Activated naive CD8-positive, alpha-beta T cell treated with anti-CD3 and anti-CD28 coated beads, Interleukin-2, amount 50 U/mL, for 24 hours (primary cell): ENCODE measurements around the gene TPTE2.
A peak's percentile ranks its signal among the peaks of the same experiment; 100 is the strongest.
"Not testable (repeated sequence)": the region's sequence is repeated elsewhere in the genome, so short reads cannot be mapped to it uniquely, and the experiment has no call there.

Source experiments
- ATAC-seq: fragments of 150-1000 bp; cut with Tn5 transposase; one replicate; pipeline ENCODE4 v1.10.0; 2021
- DNase-seq: peaks from one replicate; pipeline ENCODE4 v3.0.0; 2021
- H3K27ac Mint-ChIP-seq: one replicate; pipeline ENCODE4 v1.8.0; 2021; ENCODE audit warnings: mild to moderate bottlenecking, mixed read lengths
- H3K27me3 Mint-ChIP-seq: one replicate; pipeline ENCODE4 v1.8.0; 2021; ENCODE audit warnings: mixed read lengths
- H3K36me3 Mint-ChIP-seq: one replicate; pipeline ENCODE4 v1.8.0; 2021; ENCODE audit warnings: low read depth, mixed read lengths
- H3K4me1 Mint-ChIP-seq: one replicate; pipeline ENCODE4 v1.8.0; 2021; ENCODE audit warnings: mixed read lengths
- H3K4me3 Mint-ChIP-seq: one replicate; pipeline ENCODE4 v1.8.0; 2021; ENCODE audit warnings: mild to moderate bottlenecking, moderate library complexity, mixed read lengths
- H3K9me3 Mint-ChIP-seq: one replicate; pipeline ENCODE4 v1.8.0; 2021; ENCODE audit warnings: mixed read lengths

Gene TPTE2

DNA sequence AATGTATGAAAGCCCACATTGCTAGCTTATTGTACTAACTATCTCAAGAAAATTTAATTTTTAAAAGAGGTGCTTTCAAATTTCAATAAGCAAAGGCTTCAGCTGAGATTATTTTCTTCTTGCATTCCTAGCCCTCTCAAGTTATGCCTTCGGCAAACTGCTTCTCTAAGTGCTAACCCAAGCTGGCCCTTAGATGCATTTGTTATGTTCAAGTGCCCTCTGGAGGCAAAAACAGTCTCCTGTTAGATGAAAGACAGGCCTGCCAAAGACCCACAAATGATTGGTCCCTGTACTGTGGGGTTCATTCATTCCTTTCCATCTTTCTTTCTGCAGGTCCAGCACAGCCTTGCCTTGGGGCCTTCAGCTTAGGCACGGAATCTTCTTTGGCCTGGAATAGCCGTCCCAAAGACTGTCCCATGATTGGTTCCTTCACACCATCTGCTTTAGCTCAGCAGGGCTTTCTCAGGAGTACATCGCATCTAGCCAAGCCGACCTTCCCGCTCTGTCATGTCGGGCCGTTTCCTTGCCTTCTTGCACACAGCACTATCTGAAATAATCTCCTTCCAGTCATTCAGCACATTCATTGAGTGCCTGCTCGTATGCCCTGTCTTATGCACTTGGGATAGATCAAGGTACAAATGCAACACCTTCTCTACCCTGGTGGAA is 26.4 kb upstream of the TPTE2 start:
- peaks cover 19% of the 10 kb centered on the region for H3K4me1 Mint-ChIP-seq
- DNase-seq (peak; percentile 18), ATAC-seq (peak; percentile 57)
- H3K4me3 Mint-ChIP-seq = peak overlapping the region; percentile 76
- H3K27me3 Mint-ChIP-seq = no peaks in the 10 kb centered on the region
- H3K9me3 Mint-ChIP-seq = peaks cover 4% of the 10 kb centered on the region
- H3K36me3 Mint-ChIP-seq = no peaks in the 10 kb centered on the region
- H3K27ac Mint-ChIP-seq = peak overlapping the region; percentile 87

GRCh38 chr13:19586904-19587634 is 25.7 kb upstream of the TPTE2 start:
- peak overlapping the region; percentile 87 for H3K27ac Mint-ChIP-seq
- ATAC-seq (peak; percentile 90), DNase-seq (peak; percentile 81)
- H3K4me3 Mint-ChIP-seq = peak overlapping the region; percentile 76
- no peaks in the 10 kb centered on the region for H3K27me3 Mint-ChIP-seq
- H3K4me1 Mint-ChIP-seq = peaks cover 19% of the 10 kb centered on the region
- peaks cover 11% of the 10 kb centered on the region for H3K9me3 Mint-ChIP-seq
- H3K36me3 Mint-ChIP-seq = no peaks in the 10 kb centered on the region

DNA sequence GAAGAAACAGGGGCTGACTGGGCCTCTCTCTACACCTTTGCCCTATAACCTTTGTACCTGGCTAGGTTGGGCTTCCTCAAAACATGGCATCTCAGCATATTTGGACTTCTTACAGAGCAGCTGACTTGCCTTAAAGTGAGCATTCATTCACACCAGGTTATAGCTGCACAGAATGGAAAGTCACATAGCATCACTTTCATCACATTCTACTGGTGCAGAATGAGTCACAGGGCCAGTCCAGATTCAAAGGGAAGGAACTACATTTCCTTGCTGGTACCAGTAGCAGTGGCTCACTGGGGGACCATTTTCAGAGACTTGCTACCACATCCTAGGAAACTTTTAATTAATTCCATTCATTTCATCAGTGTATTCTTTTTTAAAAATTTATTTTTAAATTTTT is 20.3 kb upstream of the TPTE2 start:
- H3K9me3 Mint-ChIP-seq = peaks cover 25% of the 10 kb centered on the region
- no peak overlapping the region for H3K27ac Mint-ChIP-seq
- H3K4me1 Mint-ChIP-seq = peaks cover 4% of the 10 kb centered on the region
- DNase-seq = no peak
- H3K4me3 Mint-ChIP-seq = no peak overlapping the region
- peak; percentile 43 for ATAC-seq
- H3K27me3 Mint-ChIP-seq = peaks cover 6% of the 10 kb centered on the region
- no peaks in the 10 kb centered on the region for H3K36me3 Mint-ChIP-seq

- Mint-ChIP-seq H3K4me3 (no peak overlapping the region), H3K36me3 (no peaks in the 10 kb centered on the region), H3K4me1 (no peaks in the 10 kb centered on the region), H3K27me3 (peaks cover 4% of the 10 kb centered on the region), H3K9me3 (peaks cover 10% of the 10 kb centered on the region), H3K27ac (no peak overlapping the region)
- no peak for DNase-seq
- ATAC-seq = no peak
These were observed 13.9 kb upstream of the TPTE2 start for GRCh38 chr13:19575230-19575629.

- ATAC-seq (no peak), DNase-seq (no peak)
- H3K9me3 Mint-ChIP-seq = no peaks in the 10 kb centered on the region
- peaks cover 2% of the 10 kb centered on the region for H3K27me3 Mint-ChIP-seq
- no peaks in the 10 kb centered on the region for H3K4me1 Mint-ChIP-seq
- H3K27ac Mint-ChIP-seq = no peak overlapping the region
- H3K4me3 Mint-ChIP-seq = no peak overlapping the region
- H3K36me3 Mint-ChIP-seq = no peaks in the 10 kb centered on the region
These were observed 11.9 kb upstream of the TPTE2 start for GRCh38 chr13:19573120-19573716.

GRCh38 chr13:19572280-19572679 is 10.9 kb upstream of the TPTE2 start:
- no peaks in the 10 kb centered on the region for H3K9me3 Mint-ChIP-seq
- H3K4me1 Mint-ChIP-seq = no peaks in the 10 kb centered on the region
- no peaks in the 10 kb centered on the region for H3K36me3 Mint-ChIP-seq
- H3K27me3 Mint-ChIP-seq = peaks cover 2% of the 10 kb centered on the region
- ATAC-seq = no peak
- no peak overlapping the region for H3K4me3 Mint-ChIP-seq
- H3K27ac Mint-ChIP-seq = no peak overlapping the region
- DNase-seq = no peak

DNA sequence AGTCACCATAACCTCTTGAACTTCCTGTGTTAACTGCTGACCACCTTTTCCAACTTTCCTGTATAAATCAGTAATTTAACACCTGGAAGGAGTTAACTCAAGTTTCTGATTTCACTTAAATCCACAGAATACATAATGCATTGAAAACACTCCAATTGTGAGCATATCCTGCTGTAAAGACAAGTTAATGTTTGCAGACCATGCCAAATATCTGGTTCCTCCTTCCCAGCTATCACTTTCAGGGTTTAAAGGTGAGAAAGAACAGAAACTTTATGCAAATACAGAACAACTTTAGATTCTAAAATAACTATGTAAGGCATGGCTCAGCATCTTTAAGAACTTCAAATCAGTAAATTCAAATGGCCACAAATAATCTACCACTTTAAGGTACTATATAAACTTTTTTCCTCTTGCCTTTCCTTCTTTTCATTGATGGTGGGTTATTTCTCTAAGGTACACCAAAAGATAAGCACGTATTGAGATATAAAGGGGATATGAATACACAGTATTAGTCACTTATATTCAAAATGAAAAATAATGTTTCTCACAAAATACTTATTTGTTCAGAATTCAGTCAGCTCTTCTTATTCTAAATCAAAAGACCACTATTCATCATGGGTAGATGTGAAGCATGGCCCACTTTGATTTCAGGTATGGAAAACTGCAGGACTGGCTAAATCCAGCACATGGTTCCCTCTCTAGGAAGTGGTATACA is 6.6 kb upstream of the TPTE2 start:
- Mint-ChIP-seq H3K36me3 (no peaks in the 10 kb centered on the region), H3K27ac (no peak overlapping the region), H3K4me1 (no peaks in the 10 kb centered on the region), H3K4me3 (no peak overlapping the region), H3K9me3 (no peaks in the 10 kb centered on the region), H3K27me3 (peaks cover 2% of the 10 kb centered on the region)
- no peak for DNase-seq
- ATAC-seq = no peak

GRCh38 chr13:19561585-19561984 is 253 bp upstream of the TPTE2 start:
- H3K4me1 Mint-ChIP-seq = no peaks in the 10 kb centered on the region
- no peak for DNase-seq
- H3K9me3 Mint-ChIP-seq = no peaks in the 10 kb centered on the region
- H3K36me3 Mint-ChIP-seq = no peaks in the 10 kb centered on the region
- no peaks in the 10 kb centered on the region for H3K27me3 Mint-ChIP-seq
- no peak for ATAC-seq
- no peak overlapping the region for H3K27ac Mint-ChIP-seq
- no peak overlapping the region for H3K4me3 Mint-ChIP-seq

GRCh38 chr13:19560672-19561071 is 660 bp downstream of the TPTE2 start:
- not testable (repeated sequence) for H3K27ac Mint-ChIP-seq, H3K27me3 Mint-ChIP-seq, DNase-seq, H3K9me3 Mint-ChIP-seq, H3K36me3 Mint-ChIP-seq, H3K4me1 Mint-ChIP-seq, ATAC-seq, H3K4me3 Mint-ChIP-seq

- not testable (repeated sequence) for H3K36me3 Mint-ChIP-seq, H3K27ac Mint-ChIP-seq, H3K4me3 Mint-ChIP-seq, H3K27me3 Mint-ChIP-seq, DNase-seq, H3K4me1 Mint-ChIP-seq, ATAC-seq, H3K9me3 Mint-ChIP-seq
These were observed 1.6 kb downstream of the TPTE2 start for GRCh38 chr13:19559739-19560138.

- not testable (repeated sequence) for DNase-seq, H3K4me1 Mint-ChIP-seq, H3K27ac Mint-ChIP-seq, H3K36me3 Mint-ChIP-seq, ATAC-seq, H3K9me3 Mint-ChIP-seq, H3K4me3 Mint-ChIP-seq, H3K27me3 Mint-ChIP-seq
These were observed 4.0 kb downstream of the TPTE2 start for GRCh38 chr13:19557287-19557686.

GRCh38 chr13:19549245-19549644 is 12.1 kb downstream of the TPTE2 start:
- not testable (repeated sequence) for H3K9me3 Mint-ChIP-seq, H3K4me1 Mint-ChIP-seq, H3K27ac Mint-ChIP-seq, ATAC-seq, H3K36me3 Mint-ChIP-seq, DNase-seq, H3K4me3 Mint-ChIP-seq, H3K27me3 Mint-ChIP-seq

DNA sequence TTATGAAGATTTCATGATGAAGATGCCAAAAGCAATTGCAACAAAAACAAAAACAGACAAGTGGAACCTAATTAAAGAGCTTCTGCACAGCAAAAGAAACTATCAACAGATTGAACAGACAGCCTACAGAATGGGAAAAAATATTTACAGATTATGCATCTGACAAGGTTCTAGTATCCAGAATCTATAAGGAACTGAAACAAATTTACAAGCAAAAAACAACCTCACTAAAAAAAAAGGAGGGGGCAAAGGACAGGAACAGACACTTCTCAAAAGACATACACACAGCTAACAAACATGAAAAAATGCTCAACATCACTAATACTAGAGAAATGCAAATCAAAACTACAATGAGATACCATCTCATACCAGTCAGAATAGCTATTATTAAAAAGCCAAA is 35.7 kb downstream of the TPTE2 start:
- H3K27ac Mint-ChIP-seq, H3K9me3 Mint-ChIP-seq, H3K4me1 Mint-ChIP-seq, H3K36me3 Mint-ChIP-seq, DNase-seq, ATAC-seq, H3K27me3 Mint-ChIP-seq, H3K4me3 Mint-ChIP-seq: not testable (repeated sequence)

DNA sequence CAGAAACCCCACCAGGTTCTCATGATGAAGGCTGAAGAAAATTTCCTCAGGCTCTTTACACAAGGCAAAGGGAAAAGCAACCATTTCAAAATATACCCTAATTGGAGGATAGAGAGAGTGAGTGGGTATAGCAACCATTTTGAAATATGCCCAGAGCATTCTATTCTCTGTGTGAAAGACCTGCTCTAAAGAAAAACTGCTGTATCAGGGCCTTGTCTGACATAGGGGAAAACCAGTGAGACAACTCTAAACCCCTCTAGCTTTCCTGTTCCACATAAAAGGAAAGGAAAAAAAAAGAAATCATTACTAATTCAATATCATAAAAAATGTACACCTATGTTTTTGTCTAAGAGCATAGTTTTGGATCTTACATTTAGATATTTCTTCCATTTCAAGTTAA is 42.3 kb downstream of the TPTE2 start:
- Mint-ChIP-seq H3K9me3 (no peaks in the 10 kb centered on the region), H3K36me3 (no peaks in the 10 kb centered on the region), H3K4me1 (peaks cover 11% of the 10 kb centered on the region), H3K27ac (no peak overlapping the region), H3K4me3 (no peak overlapping the region), H3K27me3 (peaks cover 3% of the 10 kb centered on the region)
- DNase-seq (no peak), ATAC-seq (no peak)

DNA sequence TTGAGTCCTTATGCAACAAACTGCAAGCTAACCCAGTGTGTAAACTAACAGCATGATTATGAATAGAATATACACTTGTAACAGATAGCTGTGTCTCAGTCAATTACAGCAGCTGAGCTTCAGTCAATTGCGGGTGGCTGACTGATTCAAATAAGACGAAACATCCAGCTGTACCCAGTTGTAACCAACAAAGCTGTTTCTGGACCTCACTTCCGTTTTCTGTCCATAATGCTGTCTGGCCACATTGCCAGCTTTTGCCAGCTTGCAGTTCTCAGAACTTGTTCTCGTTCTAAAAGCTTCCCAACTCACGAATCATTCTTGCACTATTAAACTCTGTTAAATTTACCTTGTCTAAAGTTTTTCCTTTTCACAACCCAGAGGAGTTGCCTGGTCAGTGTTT is 53.7 kb downstream of the TPTE2 start:
- not testable (repeated sequence) for H3K36me3 Mint-ChIP-seq, H3K4me3 Mint-ChIP-seq, H3K27me3 Mint-ChIP-seq, H3K4me1 Mint-ChIP-seq, H3K9me3 Mint-ChIP-seq, H3K27ac Mint-ChIP-seq, ATAC-seq, DNase-seq
